ENCODE results near the gene NSL1. TPM values are rescaled to one million over a fixed set of nuclear protein-coding genes. Genes with fewer than 3 reads are reported as not detected.

Gene NSL1
- total RNA-seq, 1 donor from 2014 or later, result 28.7 TPM

GRCh38 chr1:212794561-212795014 is 3.0 kb upstream of the NSL1 start:
- no peak overlapping the region for H3K27ac Mint-ChIP-seq (ENCODE audit: unreplicated experiment)
- H3K4me3 Mint-ChIP-seq (ENCODE audit: unreplicated experiment), result no peak overlapping the region

GRCh38 chr1:212792396-212792908 is 875 bp upstream of the NSL1 start:
- no peak for TF ChIP-seq CTCF (IDR thresholded peaks at IDR 0.05)
- Mint-ChIP-seq H3K9me3 (ENCODE audit: unreplicated experiment) (no peaks in the 10 kb centered on the region), H3K27ac (ENCODE audit: unreplicated experiment) (peak overlapping the region; percentile 98), H3K27me3 (ENCODE audit: unreplicated experiment) (no peaks in the 10 kb centered on the region), H3K36me3 (ENCODE audit: unreplicated experiment) (peaks cover 4% of the 10 kb centered on the region), H3K4me1 (ENCODE audit: unreplicated experiment) (peaks cover 20% of the 10 kb centered on the region), H3K4me3 (ENCODE audit: unreplicated experiment) (peak overlapping the region; percentile 95)
- no peak for DNase-seq (ENCODE audit: extremely low spot score, unreplicated experiment)

More at GRCh38 chr1:212794561-212795014, 3.0 kb upstream of the NSL1 start:
- H3K36me3 Mint-ChIP-seq (ENCODE audit: unreplicated experiment), result peaks cover 13% of the 10 kb centered on the region
- DNase-seq (ENCODE audit: extremely low spot score, unreplicated experiment), result no peak
- H3K4me1 Mint-ChIP-seq (ENCODE audit: unreplicated experiment), result peaks cover 17% of the 10 kb centered on the region
- no peaks in the 10 kb centered on the region for H3K9me3 Mint-ChIP-seq (ENCODE audit: unreplicated experiment)
- H3K27me3 Mint-ChIP-seq (ENCODE audit: unreplicated experiment), result no peaks in the 10 kb centered on the region
- no peak for TF ChIP-seq CTCF (IDR thresholded peaks at IDR 0.05)

GRCh38 chr1:212791261-212791675 is 309 bp downstream of the NSL1 start:
- no peak for DNase-seq (ENCODE audit: extremely low spot score, unreplicated experiment)
- Mint-ChIP-seq H3K4me1 (ENCODE audit: unreplicated experiment) (peaks cover 20% of the 10 kb centered on the region), H3K27me3 (ENCODE audit: unreplicated experiment) (no peaks in the 10 kb centered on the region), H3K9me3 (ENCODE audit: unreplicated experiment) (no peaks in the 10 kb centered on the region), H3K36me3 (ENCODE audit: unreplicated experiment) (no peaks in the 10 kb centered on the region), H3K27ac (ENCODE audit: unreplicated experiment) (peak overlapping the region; percentile 98), H3K4me3 (ENCODE audit: unreplicated experiment) (peak overlapping the region; percentile 95)
- no peak for TF ChIP-seq CTCF (IDR thresholded peaks at IDR 0.05)

GRCh38 chr1:212785871-212786270 is 5.7 kb downstream of the NSL1 start:
- no peak overlapping the region for H3K4me3 Mint-ChIP-seq (ENCODE audit: unreplicated experiment)
- H3K4me1 Mint-ChIP-seq (ENCODE audit: unreplicated experiment), result peaks cover 14% of the 10 kb centered on the region
- H3K27ac Mint-ChIP-seq (ENCODE audit: unreplicated experiment), result no peak overlapping the region
- no peak for DNase-seq (ENCODE audit: extremely low spot score, unreplicated experiment)
- no peak for TF ChIP-seq CTCF (IDR thresholded peaks at IDR 0.05)
- no peaks in the 10 kb centered on the region for H3K27me3 Mint-ChIP-seq (ENCODE audit: unreplicated experiment)
- peaks cover 18% of the 10 kb centered on the region for H3K36me3 Mint-ChIP-seq (ENCODE audit: unreplicated experiment)
- no peaks in the 10 kb centered on the region for H3K9me3 Mint-ChIP-seq (ENCODE audit: unreplicated experiment)

GRCh38 chr1:212783976-212784375 is 7.6 kb downstream of the NSL1 start:
- DNase-seq (ENCODE audit: extremely low spot score, unreplicated experiment), result no peak
- TF ChIP-seq CTCF (IDR thresholded peaks at IDR 0.05), result no peak
- H3K9me3 Mint-ChIP-seq (ENCODE audit: unreplicated experiment), result no peaks in the 10 kb centered on the region
- H3K36me3 Mint-ChIP-seq (ENCODE audit: unreplicated experiment), result peaks cover 18% of the 10 kb centered on the region
- H3K4me1 Mint-ChIP-seq (ENCODE audit: unreplicated experiment), result peaks cover 5% of the 10 kb centered on the region
- no peaks in the 10 kb centered on the region for H3K27me3 Mint-ChIP-seq (ENCODE audit: unreplicated experiment)
- H3K27ac Mint-ChIP-seq (ENCODE audit: unreplicated experiment), result no peak overlapping the region
- H3K4me3 Mint-ChIP-seq (ENCODE audit: unreplicated experiment), result no peak overlapping the region

All from osteocyte (in vitro differentiated cells).